GM12874 (cell line): ENCODE measurements around the gene IFI16.

Experiments
- CTCF ChIP-seq: IDR thresholded peaks from 2 replicates; pipeline ENCODE4 v1.5.1; 2011; ENCODE audit warnings: low read depth, mild to moderate bottlenecking, control low read depth, low read length, moderate library complexity; ENCODE audit not compliant: insufficient read depth

Gene IFI16

GRCh38 chr1:159084152-159084551 is 74.4 kb downstream of the IFI16 start:
- TF ChIP-seq CTCF: no peak

- TF ChIP-seq CTCF: no peak
Observed at GRCh38 chr1:159084867-159085266, 75.2 kb downstream of the IFI16 start.

GRCh38 chr1:159088050-159088449 is 78.3 kb downstream of the IFI16 start:
- TF ChIP-seq CTCF: no peak

- no peak for TF ChIP-seq CTCF
Observed at GRCh38 chr1:159088546-159089183, 79.0 kb downstream of the IFI16 start.

- peak; percentile 66 for TF ChIP-seq CTCF
Observed at GRCh38 chr1:159089184-159089791, 79.6 kb downstream of the IFI16 start.

GRCh38 chr1:159090286-159091179 is 80.8 kb downstream of the IFI16 start:
- TF ChIP-seq CTCF: no peak

DNA sequence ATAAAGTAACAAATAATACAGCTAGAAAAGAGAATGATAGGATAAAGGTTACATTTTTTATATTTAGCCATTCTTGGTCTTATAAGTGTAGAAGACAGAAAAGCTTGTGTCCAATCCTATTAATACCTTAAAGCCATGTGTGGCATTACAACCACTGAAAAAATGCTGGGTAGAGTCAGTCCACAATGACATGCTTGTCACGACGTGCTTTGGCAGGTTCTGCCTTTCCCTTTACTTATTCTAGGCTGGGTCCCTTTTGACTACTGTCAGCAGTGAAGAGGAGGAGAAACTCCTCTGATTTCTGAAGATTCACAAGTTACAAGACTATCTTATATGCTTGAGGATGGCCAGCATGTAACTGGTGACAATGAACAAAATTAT is 81.5 kb downstream of the IFI16 start:
- TF ChIP-seq CTCF: no peak
